ENCODE measurements around the gene FRMD3.

GRCh38 chr9:83557317-83557716 lies 19.1 kb upstream of the FRMD3 start:
- TF ChIP-seq POLR2A (IDR thresholded peaks at IDR 0.05) (no peak), CTCF (IDR thresholded peaks at IDR 0.05 in 8 of 11, conservative IDR thresholded peaks at IDR 0.05 in 3 of 11) (no peak), POLR2AphosphoS5 (IDR thresholded peaks at IDR 0.05) (no peak)
